SU-DHL-6 (cell line): Measurements from ENCODE around the gene GSE1.
A peak's percentile ranks its signal among the peaks of the same experiment; 100 is the strongest.

ENCODE experiments used
- H2AFZ ChIP-seq: fragments of 200-600 bp; sonication (generic); 2 replicates; pipeline ENCODE4 v1.6.1; 2014; ENCODE audit warnings: low read depth, mild to moderate bottlenecking, moderate library complexity, mixed read lengths, antibody characterized with exemption, low read length; ENCODE audit not compliant: severe bottlenecking
- H3F3A ChIP-seq: fragments of 200-600 bp; shearing (Covaris generic); 2 replicates; pipeline ENCODE4 v1.6.0; 2016; ENCODE audit warnings: antibody characterized with exemption, mild to moderate bottlenecking; ENCODE audit not compliant: insufficient read depth
- H3K27ac ChIP-seq: fragments of 200-600 bp; sonication (generic); 2 replicates; pipeline ENCODE4 v1.5.1; 2016; ENCODE audit warnings: low read depth, mild to moderate bottlenecking, low read length, moderate library complexity, mixed read lengths
- H3K27me3 ChIP-seq: fragments of 200-600 bp; sonication (generic), shearing (Covaris generic); 2 replicates; pipeline ENCODE4 v1.6.0; 2014; ENCODE audit warnings: mild to moderate bottlenecking, low read length
- H3K36me3 ChIP-seq: fragments of 200-600 bp; sonication (generic); 2 replicates; pipeline ENCODE4 v1.6.1; 2014; ENCODE audit warnings: mild to moderate bottlenecking, low read length, mixed read lengths
- H3K4me2 ChIP-seq: fragments of 300-600, 200-600 bp; shearing (Covaris generic), sonication (generic); 2 replicates; pipeline ENCODE4 v1.6.0; 2014; ENCODE audit warnings: low read length, low read depth, mild to moderate bottlenecking; ENCODE audit not compliant: poor library complexity, severe bottlenecking
- H3K4me3 ChIP-seq: fragments of 200-600 bp; sonication (generic); 2 replicates; pipeline ENCODE4 v1.5.1; 2014; ENCODE audit warnings: antibody characterized with exemption, low read length, mild to moderate bottlenecking, mixed read lengths; ENCODE audit not compliant: insufficient read depth, poor library complexity, severe bottlenecking
- H3K79me2 ChIP-seq: fragments of 200-600 bp; sonication (generic); 2 replicates; pipeline ENCODE4 v1.6.1; 2014; ENCODE audit warnings: mild to moderate bottlenecking, low read length, moderate library complexity; ENCODE audit not compliant: insufficient read depth
- H3K9ac ChIP-seq: fragments of 200-600 bp; sonication (generic); 2 replicates; pipeline ENCODE4 v1.7.0; 2014; ENCODE audit warnings: mild to moderate bottlenecking, low read length
- H3K9me2 ChIP-seq: fragments of 200-600 bp; sonication (generic); replicated peaks from 2 replicates; pipeline ENCODE4 v1.6.1; 2014; ENCODE audit warnings: low read length; ENCODE audit not compliant: insufficient read depth
- H3K9me3 ChIP-seq: fragments of 200-600 bp; sonication (generic); 2 replicates; pipeline ENCODE4 v1.6.1; 2014; ENCODE audit warnings: low read length, mixed read lengths; ENCODE audit not compliant: insufficient read depth
- H4K20me1 ChIP-seq: fragments of 200-600 bp; sonication (generic); 2 replicates; pipeline ENCODE4 v1.6.1; 2014; ENCODE audit warnings: low read depth, mild to moderate bottlenecking, antibody characterized with exemption, low read length, moderate library complexity, mixed read lengths
- CTCF ChIP-seq: fragments of 200-600 bp; sonication (generic); IDR thresholded peaks from one replicate; pipeline ENCODE4 v1.5.1; 2017; ENCODE audit warnings: antibody characterized with exemption, mild to moderate bottlenecking, low read length, moderate library complexity; ENCODE audit not compliant: insufficient read depth, poor library complexity, severe bottlenecking
- EZH2phosphoT487 ChIP-seq: fragments of 200-600 bp; sonication (generic), shearing (Covaris generic); conservative IDR thresholded peaks from 2 replicates; pipeline ENCODE4 v1.6.1; 2018; ENCODE audit warnings: mild to moderate bottlenecking, antibody characterized with exemption, low read length, moderate library complexity, mixed read lengths

GSE1 gene

GRCh38 chr16:85627526-85628264 lies 14.6 kb downstream of the GSE1 start:
- TF ChIP-seq CTCF (no peak), EZH2phosphoT487 (no peak)
- Histone ChIP-seq H3K4me2 (no peak overlapping the region), H3K36me3 (no peaks in the 10 kb centered on the region), H3K27ac (no peak overlapping the region), H3K9me2 (no peaks in the 10 kb centered on the region), H3K9ac (no peak overlapping the region), H3F3A (no peaks in the 10 kb centered on the region), H3K9me3 (no peaks in the 10 kb centered on the region), H2AFZ (no peak overlapping the region), H3K79me2 (no peaks in the 10 kb centered on the region), H3K27me3 (no peaks in the 10 kb centered on the region), H3K4me3 (no peak overlapping the region), H4K20me1 (no peaks in the 10 kb centered on the region)

- Histone ChIP-seq H3K79me2 (no peaks in the 10 kb centered on the region), H3F3A (no peaks in the 10 kb centered on the region), H3K9me3 (no peaks in the 10 kb centered on the region), H3K27me3 (no peaks in the 10 kb centered on the region), H4K20me1 (no peaks in the 10 kb centered on the region), H3K4me2 (no peak overlapping the region), H3K4me3 (no peak overlapping the region), H3K9me2 (no peaks in the 10 kb centered on the region), H3K36me3 (no peaks in the 10 kb centered on the region), H2AFZ (no peak overlapping the region), H3K27ac (no peak overlapping the region), H3K9ac (no peak overlapping the region)
- TF ChIP-seq EZH2phosphoT487: no peak
- no peak for TF ChIP-seq CTCF
These were observed 15.1 kb downstream of the GSE1 start for GRCh38 chr16:85628265-85628556.

GRCh38 chr16:85628645-85629044 lies 15.5 kb downstream of the GSE1 start:
- Histone ChIP-seq H3K4me3 (no peak overlapping the region), H3K9ac (no peak overlapping the region), H4K20me1 (no peaks in the 10 kb centered on the region), H3F3A (no peaks in the 10 kb centered on the region), H3K9me3 (no peaks in the 10 kb centered on the region), H3K27me3 (no peaks in the 10 kb centered on the region), H3K36me3 (no peaks in the 10 kb centered on the region), H3K9me2 (no peaks in the 10 kb centered on the region), H2AFZ (no peak overlapping the region), H3K27ac (no peak overlapping the region), H3K79me2 (no peaks in the 10 kb centered on the region), H3K4me2 (no peak overlapping the region)
- no peak for TF ChIP-seq EZH2phosphoT487
- peak; percentile 29 for TF ChIP-seq CTCF
